ENCODE measurements around the gene PBRM1. TPM values are rescaled to one million over a fixed set of nuclear protein-coding genes. Genes with fewer than 3 reads are reported as not detected.

The PBRM1 gene
- total and polyA plus RNA-seq, 2 donors: 25.1 to 125 TPM

DNA sequence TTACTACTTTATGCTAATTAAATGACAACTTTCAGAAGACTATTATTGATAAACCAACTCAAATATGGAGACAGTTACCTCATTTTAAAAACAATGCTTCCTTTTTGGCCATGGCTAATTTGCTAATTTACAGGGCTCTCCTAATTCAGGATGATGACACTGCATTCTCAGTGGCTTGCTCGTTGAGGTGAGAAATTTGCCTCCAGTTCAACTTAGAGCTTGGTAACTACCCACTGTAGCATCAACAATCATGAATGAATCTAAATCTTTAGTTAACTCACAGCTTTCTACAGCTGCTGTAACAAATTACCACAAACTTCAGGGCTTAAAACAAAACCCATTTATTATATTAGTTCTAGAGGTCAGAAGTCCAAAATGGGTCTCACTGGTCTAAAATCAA, 14.0 kb downstream of the PBRM1 start:
- Histone ChIP-seq H3K36me3 (ENCODE audit: insufficient read depth) (peaks cover 6% of the 10 kb centered on the region), H3K4me3 (ENCODE audit: low read depth, low read length) (no peak overlapping the region)
- 59% methylated on average over 1 of the region's 1 CpG for WGBS

GRCh38 chr3:52670621-52671521, 14.8 kb downstream of the PBRM1 start:
- H3K27ac ChIP-seq (ENCODE audit: low read depth): no peak overlapping the region
- DNase-seq (ENCODE audit: extremely low spot score): no peak
- peaks cover 6% of the 10 kb centered on the region for H3K36me3 ChIP-seq (ENCODE audit: insufficient read depth)
- H3K4me3 ChIP-seq (ENCODE audit: low read depth, low read length): no peak overlapping the region
- 56% methylated on average over 9 of the region's 9 CpGs for WGBS
- no peaks in the 10 kb centered on the region for H3K4me1 ChIP-seq (ENCODE audit: insufficient read depth)

More for the DNA sequence above, 14.0 kb downstream of the PBRM1 start:
- H3K27ac ChIP-seq (ENCODE audit: low read depth): no peak overlapping the region
- no peak for DNase-seq (ENCODE audit: extremely low spot score)
- H3K4me1 ChIP-seq (ENCODE audit: insufficient read depth): no peaks in the 10 kb centered on the region

DNA sequence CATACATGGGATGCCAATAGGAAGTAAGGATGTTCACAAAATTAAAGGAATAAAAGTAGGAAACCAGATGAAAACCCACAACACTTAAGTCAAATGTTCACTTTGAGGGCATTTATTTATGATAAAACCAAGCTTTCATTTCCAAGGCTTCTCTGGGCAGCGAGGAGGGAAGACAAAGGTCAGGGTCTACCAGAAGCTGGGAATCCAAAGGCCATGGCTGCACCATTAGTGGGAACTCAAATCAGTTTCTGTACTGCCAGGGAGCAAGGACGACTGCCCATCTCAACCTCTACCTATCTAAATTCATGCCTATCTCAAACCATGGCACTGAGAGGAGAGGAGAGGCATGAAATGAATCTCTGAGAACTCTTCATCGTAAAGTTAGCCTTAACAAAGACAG, 22.6 kb downstream of the PBRM1 start:
- 91% methylated on average over 3 of the region's 3 CpGs for WGBS
- Histone ChIP-seq H3K4me3 (ENCODE audit: low read depth, low read length) (no peak overlapping the region), H3K27ac (ENCODE audit: low read depth) (no peak overlapping the region), H3K4me1 (ENCODE audit: insufficient read depth) (no peaks in the 10 kb centered on the region), H3K36me3 (ENCODE audit: insufficient read depth) (peaks cover 2% of the 10 kb centered on the region)
- no peak for DNase-seq (ENCODE audit: extremely low spot score)

GRCh38 chr3:52660046-52660445, 25.7 kb downstream of the PBRM1 start:
- Histone ChIP-seq H3K4me1 (ENCODE audit: insufficient read depth) (no peaks in the 10 kb centered on the region), H3K36me3 (ENCODE audit: insufficient read depth) (peaks cover 3% of the 10 kb centered on the region), H3K27ac (ENCODE audit: low read depth) (no peak overlapping the region), H3K4me3 (ENCODE audit: low read depth, low read length) (no peak overlapping the region)
- no peak for DNase-seq (ENCODE audit: extremely low spot score)
- WGBS: 90% methylated on average over 3 of the region's 3 CpGs

- Histone ChIP-seq H3K4me1 (ENCODE audit: insufficient read depth) (no peaks in the 10 kb centered on the region), H3K36me3 (ENCODE audit: insufficient read depth) (peaks cover 5% of the 10 kb centered on the region), H3K27ac (ENCODE audit: low read depth) (no peak overlapping the region), H3K4me3 (ENCODE audit: low read depth, low read length) (no peak overlapping the region)
- no peak for DNase-seq (ENCODE audit: extremely low spot score)
- WGBS: 95% methylated on average over 3 of the region's 3 CpGs
Measured at GRCh38 chr3:52655895-52656294, 29.8 kb downstream of the PBRM1 start.

DNA sequence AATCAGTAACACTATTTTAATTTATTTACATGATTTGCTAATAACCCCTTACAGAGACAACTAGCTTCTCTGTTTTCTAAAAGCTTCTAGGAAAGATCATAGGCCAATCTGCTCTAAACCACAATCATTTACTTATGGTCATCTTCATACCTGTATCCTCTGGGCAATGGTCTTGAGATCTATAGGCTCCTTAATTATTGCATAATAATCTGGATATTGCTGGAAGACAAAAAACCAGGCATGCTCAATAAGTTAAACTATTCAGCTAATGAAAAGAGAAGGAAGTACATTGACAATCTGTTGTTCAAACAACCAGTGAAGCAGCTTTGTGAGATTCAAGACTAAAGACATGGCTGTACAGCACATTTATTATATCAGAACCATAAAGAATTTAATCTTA, 34.1 kb downstream of the PBRM1 start:
- peaks cover 7% of the 10 kb centered on the region for H3K36me3 ChIP-seq (ENCODE audit: insufficient read depth)
- no peaks in the 10 kb centered on the region for H3K4me1 ChIP-seq (ENCODE audit: insufficient read depth)
- DNase-seq (ENCODE audit: extremely low spot score): no peak
- H3K4me3 ChIP-seq (ENCODE audit: low read depth, low read length): no peak overlapping the region
- no peak overlapping the region for H3K27ac ChIP-seq (ENCODE audit: low read depth)

GRCh38 chr3:52650439-52650838, 35.3 kb downstream of the PBRM1 start:
- peaks cover 4% of the 10 kb centered on the region for H3K36me3 ChIP-seq (ENCODE audit: insufficient read depth)
- H3K4me1 ChIP-seq (ENCODE audit: insufficient read depth): no peaks in the 10 kb centered on the region
- H3K4me3 ChIP-seq (ENCODE audit: low read depth, low read length): no peak overlapping the region
- no peak overlapping the region for H3K27ac ChIP-seq (ENCODE audit: low read depth)
- WGBS: 86% methylated on average over 1 of the region's 1 CpG
- DNase-seq (ENCODE audit: extremely low spot score): no peak

DNA sequence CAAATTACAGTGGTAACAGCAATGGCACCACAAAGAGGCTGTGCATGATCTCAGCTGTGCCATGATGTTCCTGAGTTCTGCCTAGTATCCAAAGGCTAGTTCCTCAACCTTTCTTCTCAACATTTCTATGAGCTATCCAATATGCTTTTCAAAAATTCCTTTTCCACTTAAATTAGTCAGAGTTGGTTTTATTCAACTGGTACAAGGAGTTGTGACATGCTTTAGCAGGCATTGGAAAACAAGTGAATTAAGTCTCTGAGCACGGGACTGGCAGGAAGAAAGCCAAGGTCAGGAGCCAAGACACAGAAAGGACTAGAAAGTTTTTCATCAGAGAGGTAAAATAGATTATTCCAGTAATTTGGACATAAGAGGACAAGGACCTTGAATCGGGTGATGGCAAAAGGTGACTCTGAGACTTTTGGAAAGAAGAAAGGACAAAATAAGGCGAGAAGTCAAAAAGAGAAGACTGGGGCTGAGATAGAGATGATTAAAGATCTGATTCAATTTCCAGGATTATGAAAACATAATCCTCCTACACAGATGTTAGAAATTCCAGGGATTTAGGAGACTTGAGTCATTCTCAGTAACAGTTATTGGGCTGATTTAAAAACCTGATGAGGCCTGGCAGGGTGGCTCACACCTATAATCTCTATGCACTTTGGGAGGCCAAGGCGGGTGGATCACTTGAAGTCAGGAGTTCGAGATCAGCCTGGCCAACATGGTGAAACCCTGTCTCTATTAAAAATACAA, 36.1 kb downstream of the PBRM1 start:
- WGBS: 93% methylated on average over 5 of the region's 5 CpGs
- H3K4me1 ChIP-seq (ENCODE audit: insufficient read depth): no peaks in the 10 kb centered on the region
- DNase-seq (ENCODE audit: extremely low spot score): no peak
- no peak overlapping the region for H3K4me3 ChIP-seq (ENCODE audit: low read depth, low read length)
- H3K36me3 ChIP-seq (ENCODE audit: insufficient read depth): peaks cover 6% of the 10 kb centered on the region
- no peak overlapping the region for H3K27ac ChIP-seq (ENCODE audit: low read depth)

- 96% methylated on average over 6 of the region's 6 CpGs for WGBS
- no peaks in the 10 kb centered on the region for H3K4me1 ChIP-seq (ENCODE audit: insufficient read depth)
- no peak overlapping the region for H3K27ac ChIP-seq (ENCODE audit: low read depth)
- H3K36me3 ChIP-seq (ENCODE audit: insufficient read depth): peaks cover 7% of the 10 kb centered on the region
- H3K4me3 ChIP-seq (ENCODE audit: low read depth, low read length): no peak overlapping the region
- no peak for DNase-seq (ENCODE audit: extremely low spot score)
Measured at GRCh38 chr3:52645549-52645948, 40.2 kb downstream of the PBRM1 start.

GRCh38 chr3:52636673-52637072, 49.0 kb downstream of the PBRM1 start:
- peaks cover 6% of the 10 kb centered on the region for H3K36me3 ChIP-seq (ENCODE audit: insufficient read depth)

GRCh38 chr3:52633786-52634185, 51.9 kb downstream of the PBRM1 start:
- no peak overlapping the region for H3K4me3 ChIP-seq (ENCODE audit: low read depth, low read length)
- 94% methylated on average over 3 of the region's 3 CpGs for WGBS
- H3K36me3 ChIP-seq (ENCODE audit: insufficient read depth): peaks cover 2% of the 10 kb centered on the region
- no peaks in the 10 kb centered on the region for H3K4me1 ChIP-seq (ENCODE audit: insufficient read depth)
- no peak overlapping the region for H3K27ac ChIP-seq (ENCODE audit: low read depth)
- DNase-seq (ENCODE audit: extremely low spot score): no peak

More at GRCh38 chr3:52636673-52637072, 49.0 kb downstream of the PBRM1 start:
- H3K4me3 ChIP-seq (ENCODE audit: low read depth, low read length): no peak overlapping the region
- 79% methylated on average over 4 of the region's 4 CpGs for WGBS
- no peak overlapping the region for H3K27ac ChIP-seq (ENCODE audit: low read depth)
- no peak for DNase-seq (ENCODE audit: extremely low spot score)
- H3K4me1 ChIP-seq (ENCODE audit: insufficient read depth): no peaks in the 10 kb centered on the region

- Histone ChIP-seq H3K4me3 (ENCODE audit: low read depth, low read length) (no peak overlapping the region), H3K27ac (ENCODE audit: low read depth) (no peak overlapping the region), H3K36me3 (ENCODE audit: insufficient read depth) (peaks cover 4% of the 10 kb centered on the region), H3K4me1 (ENCODE audit: insufficient read depth) (no peaks in the 10 kb centered on the region)
- DNase-seq (ENCODE audit: extremely low spot score): no peak
- 88% methylated on average over 3 of the region's 3 CpGs for WGBS
Measured at GRCh38 chr3:52625041-52625440, 60.7 kb downstream of the PBRM1 start.

DNA sequence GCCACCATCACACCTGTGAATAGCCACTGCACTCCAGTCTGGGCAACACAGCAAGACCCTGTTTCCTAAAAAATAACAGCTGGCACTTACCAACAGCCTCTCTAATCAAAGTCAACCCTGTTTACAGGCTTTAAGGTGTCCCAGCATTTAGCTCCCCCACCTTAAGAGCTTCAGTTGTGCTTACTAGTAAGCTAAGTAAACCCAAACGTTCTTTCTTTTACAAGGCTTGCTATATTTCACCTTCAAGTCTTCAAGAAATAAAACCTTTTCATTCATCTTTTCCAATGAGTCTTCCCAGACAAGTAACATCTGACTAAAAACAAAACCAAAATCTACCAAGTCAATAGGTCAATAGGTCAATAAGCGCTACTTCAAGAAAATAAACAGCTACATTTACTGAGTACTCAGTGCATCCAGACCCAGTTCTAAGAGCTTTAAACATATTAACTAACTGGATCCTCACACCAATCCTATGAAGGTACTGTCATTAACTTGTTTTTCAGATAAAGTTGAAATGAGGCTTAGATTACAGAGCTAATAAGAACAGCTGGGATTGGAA, 62.4 kb downstream of the PBRM1 start:
- 62% methylated on average over 2 of the region's 2 CpGs for WGBS
- H3K4me1 ChIP-seq (ENCODE audit: insufficient read depth): no peaks in the 10 kb centered on the region
- no peak overlapping the region for H3K27ac ChIP-seq (ENCODE audit: low read depth)
- DNase-seq (ENCODE audit: extremely low spot score): no peak
- H3K36me3 ChIP-seq (ENCODE audit: insufficient read depth): peaks cover 4% of the 10 kb centered on the region
- no peak overlapping the region for H3K4me3 ChIP-seq (ENCODE audit: low read depth, low read length)

DNA sequence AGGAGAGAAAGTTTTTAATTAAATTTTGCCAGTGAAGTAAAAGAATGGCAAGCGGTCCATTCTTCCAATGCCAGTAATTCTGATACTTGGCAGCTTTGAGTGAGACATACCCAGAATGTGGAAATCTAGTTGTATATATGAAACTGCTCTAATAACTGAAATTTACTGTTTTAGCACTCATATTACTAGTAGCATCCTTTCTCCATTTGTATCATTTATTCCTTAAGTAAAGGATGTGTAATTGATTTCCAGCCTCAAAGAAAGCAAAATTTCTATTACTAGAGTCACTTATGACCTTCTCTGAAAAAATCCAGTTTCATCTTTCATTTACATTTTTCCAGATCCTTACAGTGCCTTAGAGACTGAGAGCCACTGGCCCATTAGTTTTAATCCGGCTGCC, 65.1 kb downstream of the PBRM1 start:
- H3K36me3 ChIP-seq (ENCODE audit: insufficient read depth): peaks cover 10% of the 10 kb centered on the region
- H3K27ac ChIP-seq (ENCODE audit: low read depth): no peak overlapping the region
- no peak for DNase-seq (ENCODE audit: extremely low spot score)
- H3K4me3 ChIP-seq (ENCODE audit: low read depth, low read length): no peak overlapping the region
- whole genome bisulfite sequencing: 93% methylated on average over 2 of the region's 2 CpGs
- H3K4me1 ChIP-seq (ENCODE audit: insufficient read depth): no peaks in the 10 kb centered on the region
